Effector memory CD8-positive, alpha-beta T cell (primary cell): Measurements from ENCODE around the gene KCNS3.

ENCODE experiments used
- ATAC-seq: fragments of 150-1000 bp; cut with Tn5 transposase; replicated peaks from 2 replicates; pipeline ENCODE4 v1.10.0; 2021; ENCODE audit warnings: mild to moderate bottlenecking, moderate library complexity
- DNase-seq, 3 experiments: peaks; one replicate each; pipeline ENCODE4 v3.0.0; 2021
- H3K27ac Mint-ChIP-seq, 2 donors: one replicate each; pipeline ENCODE4 v1.8.0; 2022; ENCODE audit warnings: mild to moderate bottlenecking in 2 of 2, mixed read lengths in 2 of 2, moderate library complexity in 2 of 2
- H3K27me3 Mint-ChIP-seq, 2 donors: one replicate each; pipeline ENCODE4 v1.8.0; 2022; ENCODE audit warnings: mixed read lengths in 2 of 2
- H3K36me3 Mint-ChIP-seq: one replicate; pipeline ENCODE4 v1.8.0; 2022; ENCODE audit warnings: mild to moderate bottlenecking, moderate library complexity, mixed read lengths; ENCODE audit not compliant: insufficient read depth
- H3K4me1 Mint-ChIP-seq, 2 donors: one replicate each; pipeline ENCODE4 v1.8.0; 2022; ENCODE audit warnings: low read depth in 2 of 2, mixed read lengths in 2 of 2
- H3K4me3 Mint-ChIP-seq, 2 donors: one replicate each; pipeline ENCODE4 v1.8.0; 2022; ENCODE audit warnings: mild to moderate bottlenecking in 2 of 2, mixed read lengths in 2 of 2, moderate library complexity in 2 of 2
- H3K9me3 Mint-ChIP-seq, 2 donors: one replicate each; pipeline ENCODE4 v1.8.0; 2022; ENCODE audit warnings: mixed read lengths in 2 of 2

KCNS3 gene

DNA sequence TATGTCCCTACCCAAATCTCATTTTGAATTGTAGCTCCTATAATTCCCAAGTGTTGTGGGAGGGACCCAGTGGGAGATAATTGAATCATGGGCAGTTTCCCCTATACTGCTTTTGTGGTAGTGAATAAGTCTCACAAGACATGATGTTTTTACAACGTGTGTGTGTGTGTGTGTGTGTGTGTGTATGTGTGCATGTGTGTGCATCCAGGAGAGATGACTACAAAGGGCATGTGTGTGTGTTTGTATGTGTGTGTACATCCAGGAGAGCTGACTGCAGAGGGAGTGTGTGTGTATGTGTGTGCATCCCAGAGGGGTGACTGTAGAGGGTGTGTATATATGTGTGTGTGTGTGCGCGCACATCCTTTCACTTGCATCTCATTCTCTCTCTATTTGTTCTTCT is 86.7 kb downstream of the KCNS3 start:
- Mint-ChIP-seq H3K27me3 (peaks cover 0 to 3% of the 10 kb centered on the region in 2 donors), H3K4me1 (no peaks in the 10 kb centered on the region), H3K4me3 (no peak overlapping the region), H3K27ac (no peak overlapping the region), H3K9me3 (peaks cover 7% of the 10 kb centered on the region in 2 donors), H3K36me3 (no peaks in the 10 kb centered on the region)
- no peak for DNase-seq
- ATAC-seq: no peak

DNA sequence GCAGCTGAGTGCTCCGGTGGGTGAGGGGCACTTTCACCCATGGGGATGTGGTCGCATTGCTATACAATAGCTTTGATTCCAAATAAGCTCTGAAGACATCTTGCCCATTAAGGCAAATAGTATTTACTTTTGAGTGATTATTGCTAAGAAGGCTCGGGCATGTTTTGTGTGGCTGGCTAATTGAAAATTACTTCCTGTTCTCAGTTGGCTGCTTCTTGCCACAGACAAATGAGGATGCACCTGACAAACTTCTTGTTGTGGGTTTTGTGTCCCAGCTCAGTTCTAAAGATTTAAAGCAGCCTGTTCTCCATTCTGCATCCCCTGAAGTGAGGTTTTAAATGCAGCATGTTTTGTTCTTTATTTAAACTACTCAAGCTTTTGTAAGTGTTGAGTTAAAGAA is 88.3 kb downstream of the KCNS3 start:
- Mint-ChIP-seq H3K27ac (no peak overlapping the region), H3K36me3 (no peaks in the 10 kb centered on the region), H3K9me3 (peaks cover 4 to 7% of the 10 kb centered on the region in 2 donors), H3K4me1 (no peaks in the 10 kb centered on the region), H3K27me3 (peaks cover 0 to 4% of the 10 kb centered on the region in 2 donors), H3K4me3 (no peak overlapping the region)
- no peak for ATAC-seq
- no peak for DNase-seq

DNA sequence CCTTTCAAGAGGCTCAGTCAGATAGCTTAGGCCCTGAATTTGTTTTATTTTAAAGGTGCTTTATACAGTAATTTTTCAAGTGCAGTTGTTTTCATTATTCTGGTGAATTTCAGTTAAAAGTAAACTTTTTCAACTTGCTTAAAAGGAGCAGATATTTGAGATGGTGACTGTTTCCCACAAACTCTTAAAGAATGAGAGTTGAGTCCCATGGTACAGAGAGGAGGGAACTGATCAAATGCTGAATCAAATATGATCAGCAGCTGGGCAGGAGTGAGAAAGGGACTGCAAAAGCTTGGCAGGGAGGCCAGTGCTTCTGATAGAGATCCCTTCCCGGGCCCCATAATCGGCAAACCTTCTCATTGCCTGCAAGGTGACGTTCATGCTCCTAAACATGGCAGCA is 91.2 kb downstream of the KCNS3 start:
- no peak overlapping the region for H3K27ac Mint-ChIP-seq
- ATAC-seq: no peak
- peaks cover 0 to 13% of the 10 kb centered on the region in 2 donors for H3K9me3 Mint-ChIP-seq
- no peak for DNase-seq
- no peaks in the 10 kb centered on the region for H3K4me1 Mint-ChIP-seq
- peaks cover 0 to 4% of the 10 kb centered on the region in 2 donors for H3K27me3 Mint-ChIP-seq
- H3K36me3 Mint-ChIP-seq: no peaks in the 10 kb centered on the region
- H3K4me3 Mint-ChIP-seq: no peak overlapping the region

DNA sequence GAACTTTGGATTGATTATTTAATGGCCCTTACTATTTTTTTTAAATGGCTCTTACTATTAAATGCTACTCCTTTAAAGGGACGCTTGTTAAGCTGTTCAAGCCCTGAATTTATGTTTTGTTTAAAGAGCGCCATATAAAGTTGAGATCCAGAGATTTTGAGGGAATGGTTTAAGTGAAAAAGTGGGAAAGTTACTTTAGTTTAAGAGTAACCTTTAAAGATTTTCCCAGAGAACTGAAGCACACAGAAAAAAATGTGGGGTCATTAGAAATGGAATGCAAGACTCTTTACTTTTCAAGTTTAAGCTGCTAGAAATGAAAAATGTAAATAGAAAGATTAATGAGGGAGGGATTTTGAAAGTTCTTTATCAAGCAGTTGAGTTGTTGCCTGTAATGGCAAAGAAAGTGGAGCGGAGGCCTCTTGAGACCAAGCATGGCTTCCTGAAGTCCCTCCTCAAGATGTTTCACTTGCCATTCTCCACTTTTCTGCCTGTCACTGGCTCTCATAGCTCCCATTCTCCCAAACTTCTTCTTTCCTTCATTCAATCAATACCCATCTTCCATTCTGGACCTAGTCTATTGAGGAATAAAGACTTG is 93.2 kb downstream of the KCNS3 start:
- Mint-ChIP-seq H3K9me3 (peaks cover 0 to 13% of the 10 kb centered on the region in 2 donors), H3K27ac (no peak overlapping the region), H3K4me3 (no peak overlapping the region), H3K4me1 (no peaks in the 10 kb centered on the region), H3K36me3 (no peaks in the 10 kb centered on the region), H3K27me3 (peaks cover 0 to 4% of the 10 kb centered on the region in 2 donors)
- DNase-seq (no peak), ATAC-seq (no peak)

DNA sequence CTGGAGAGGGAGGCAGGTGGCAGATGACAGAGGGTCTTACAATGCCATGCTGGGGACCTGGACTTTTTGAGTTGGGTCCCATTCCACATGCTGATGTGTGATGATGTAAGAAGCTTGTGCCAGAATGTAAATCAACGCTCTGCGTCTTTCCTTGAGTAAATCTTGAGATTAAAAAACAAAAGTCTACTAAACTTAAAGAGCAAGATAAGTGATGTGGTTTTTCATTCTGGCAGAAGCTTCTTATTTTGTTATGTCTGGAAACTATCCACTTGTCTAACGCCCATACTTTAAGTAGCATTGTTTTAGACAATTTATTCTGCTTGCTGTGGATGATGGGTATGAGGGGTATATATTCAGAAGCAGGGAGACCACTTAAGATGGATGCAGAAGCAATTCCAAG is 94.5 kb downstream of the KCNS3 start:
- no peak overlapping the region for H3K4me3 Mint-ChIP-seq
- peaks cover 0 to 13% of the 10 kb centered on the region in 2 donors for H3K9me3 Mint-ChIP-seq
- no peaks in the 10 kb centered on the region for H3K4me1 Mint-ChIP-seq
- DNase-seq: no peak
- ATAC-seq: no peak
- peaks cover 0 to 4% of the 10 kb centered on the region in 2 donors for H3K27me3 Mint-ChIP-seq
- no peaks in the 10 kb centered on the region for H3K36me3 Mint-ChIP-seq
- no peak overlapping the region for H3K27ac Mint-ChIP-seq

DNA sequence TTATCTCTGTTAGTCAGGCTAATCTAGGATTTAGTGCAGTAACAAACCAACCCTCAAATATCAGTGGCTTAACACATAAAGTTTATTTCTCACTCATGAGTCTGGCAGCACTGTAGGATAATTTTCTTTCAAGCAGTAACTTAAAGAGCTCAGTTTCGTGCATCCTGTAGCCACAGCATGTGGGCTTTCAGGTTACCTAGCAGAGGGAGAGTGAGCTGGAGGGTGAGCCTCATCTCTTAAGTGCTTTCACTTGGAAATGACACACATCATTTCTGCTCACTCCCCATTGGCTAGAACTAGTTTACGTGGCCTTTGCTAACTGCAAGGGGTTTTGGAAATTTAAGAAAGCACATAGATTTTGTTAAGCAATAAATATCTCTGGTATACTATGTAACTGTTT is 96.9 kb downstream of the KCNS3 start:
- no peak for ATAC-seq
- no peaks in the 10 kb centered on the region for H3K4me1 Mint-ChIP-seq
- no peaks in the 10 kb centered on the region for H3K36me3 Mint-ChIP-seq
- no peak overlapping the region for H3K27ac Mint-ChIP-seq
- DNase-seq: no peak
- H3K27me3 Mint-ChIP-seq: no peaks in the 10 kb centered on the region
- H3K4me3 Mint-ChIP-seq: no peak overlapping the region
- H3K9me3 Mint-ChIP-seq: peaks cover 0 to 13% of the 10 kb centered on the region in 2 donors

DNA sequence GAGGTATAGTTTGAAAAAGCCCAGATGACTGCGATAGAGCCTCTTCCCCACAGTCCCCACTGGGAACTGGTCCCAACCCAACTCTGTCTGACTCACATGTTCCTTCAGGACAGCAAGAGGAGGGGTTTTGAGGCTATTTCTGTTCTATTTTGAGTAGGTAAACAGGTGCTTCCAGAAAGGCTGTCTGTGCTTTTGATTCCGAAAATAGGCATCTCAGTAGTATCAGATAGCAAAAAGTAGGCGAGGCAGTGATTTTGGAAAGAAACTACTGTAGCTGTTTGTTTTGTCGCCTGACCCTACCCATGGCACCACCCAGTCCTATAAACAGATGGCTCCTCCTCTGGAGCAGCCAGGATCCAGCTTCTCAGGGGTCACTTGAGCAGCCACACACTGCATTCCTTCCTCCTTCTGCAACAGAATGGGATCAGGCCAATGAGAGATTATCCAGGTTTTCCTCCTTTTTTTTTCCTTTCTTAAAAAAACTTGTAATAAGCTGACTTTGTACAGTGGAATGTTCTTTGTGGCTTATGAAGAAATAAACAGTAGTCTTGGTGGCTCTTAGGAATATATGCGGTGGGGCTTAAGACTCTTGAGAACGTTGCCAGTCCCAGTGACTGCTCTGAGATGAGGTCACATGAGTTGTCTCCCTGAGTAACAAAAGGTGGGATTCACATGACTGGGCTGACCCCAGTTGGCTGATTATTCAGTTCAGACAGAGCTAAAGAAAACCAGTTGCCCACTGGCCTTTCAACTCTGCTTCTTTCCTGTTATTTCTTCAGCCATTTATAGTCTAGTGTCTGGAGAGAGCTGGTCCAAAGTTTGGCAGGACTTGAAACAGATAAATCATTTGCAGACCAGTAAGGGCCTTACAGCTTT is 98.6 kb downstream of the KCNS3 start:
- Mint-ChIP-seq H3K4me1 (no peaks in the 10 kb centered on the region), H3K9me3 (peaks cover 0 to 13% of the 10 kb centered on the region in 2 donors), H3K27me3 (no peaks in the 10 kb centered on the region), H3K36me3 (no peaks in the 10 kb centered on the region), H3K4me3 (no peak overlapping the region), H3K27ac (no peak overlapping the region)
- DNase-seq (no peak), ATAC-seq (no peak)

DNA sequence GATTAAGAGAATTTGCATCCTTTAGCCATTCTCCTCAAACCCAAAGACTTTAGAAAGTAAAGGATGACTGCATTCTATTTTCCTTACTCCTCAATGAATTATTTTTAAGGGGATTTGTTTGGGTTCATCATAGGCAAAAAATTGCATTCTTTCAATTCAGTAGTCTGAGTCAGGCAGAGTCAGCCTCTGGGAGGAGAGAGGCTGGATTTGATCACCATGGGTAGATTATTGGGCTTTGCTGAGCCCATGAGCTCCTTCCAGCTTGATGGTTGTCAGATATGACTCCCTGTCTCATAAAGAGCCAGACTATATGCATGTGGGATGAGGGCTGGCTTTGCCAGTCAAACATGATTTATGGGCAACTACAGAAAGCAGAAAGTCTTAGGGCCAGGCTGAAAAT is 101.2 kb downstream of the KCNS3 start:
- Mint-ChIP-seq H3K9me3 (no peaks in the 10 kb centered on the region), H3K4me3 (no peak overlapping the region), H3K27me3 (no peaks in the 10 kb centered on the region), H3K4me1 (no peaks in the 10 kb centered on the region), H3K27ac (no peak overlapping the region), H3K36me3 (no peaks in the 10 kb centered on the region)
- no peak for ATAC-seq
- DNase-seq: no peak

DNA sequence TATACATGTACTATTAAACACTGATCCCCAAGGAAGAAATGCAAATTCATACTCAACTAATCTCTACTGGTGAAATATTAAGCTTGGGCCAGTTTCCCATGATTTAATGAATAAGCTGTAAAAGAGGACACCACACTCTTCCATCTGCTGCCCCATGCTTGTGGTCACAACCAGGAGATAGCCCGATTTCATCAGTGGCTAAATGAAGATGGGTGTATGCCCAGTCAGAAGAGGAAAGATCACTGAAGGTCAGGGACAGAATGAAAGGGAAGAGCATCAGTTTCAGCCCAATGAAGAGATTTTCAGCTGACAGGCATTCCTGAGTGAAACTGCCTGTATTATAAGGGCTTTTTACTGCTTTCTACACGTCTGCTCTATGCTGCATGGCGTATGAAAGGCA is 103.5 kb downstream of the KCNS3 start:
- no peaks in the 10 kb centered on the region for H3K27me3 Mint-ChIP-seq
- no peak overlapping the region for H3K27ac Mint-ChIP-seq
- ATAC-seq (no peak), DNase-seq (no peak)
- no peak overlapping the region for H3K4me3 Mint-ChIP-seq
- peaks cover 0 to 2% of the 10 kb centered on the region in 2 donors for H3K9me3 Mint-ChIP-seq
- no peaks in the 10 kb centered on the region for H3K36me3 Mint-ChIP-seq
- no peaks in the 10 kb centered on the region for H3K4me1 Mint-ChIP-seq
